Measurements from ENCODE around the gene CPNE7.

Gene CPNE7

DNA sequence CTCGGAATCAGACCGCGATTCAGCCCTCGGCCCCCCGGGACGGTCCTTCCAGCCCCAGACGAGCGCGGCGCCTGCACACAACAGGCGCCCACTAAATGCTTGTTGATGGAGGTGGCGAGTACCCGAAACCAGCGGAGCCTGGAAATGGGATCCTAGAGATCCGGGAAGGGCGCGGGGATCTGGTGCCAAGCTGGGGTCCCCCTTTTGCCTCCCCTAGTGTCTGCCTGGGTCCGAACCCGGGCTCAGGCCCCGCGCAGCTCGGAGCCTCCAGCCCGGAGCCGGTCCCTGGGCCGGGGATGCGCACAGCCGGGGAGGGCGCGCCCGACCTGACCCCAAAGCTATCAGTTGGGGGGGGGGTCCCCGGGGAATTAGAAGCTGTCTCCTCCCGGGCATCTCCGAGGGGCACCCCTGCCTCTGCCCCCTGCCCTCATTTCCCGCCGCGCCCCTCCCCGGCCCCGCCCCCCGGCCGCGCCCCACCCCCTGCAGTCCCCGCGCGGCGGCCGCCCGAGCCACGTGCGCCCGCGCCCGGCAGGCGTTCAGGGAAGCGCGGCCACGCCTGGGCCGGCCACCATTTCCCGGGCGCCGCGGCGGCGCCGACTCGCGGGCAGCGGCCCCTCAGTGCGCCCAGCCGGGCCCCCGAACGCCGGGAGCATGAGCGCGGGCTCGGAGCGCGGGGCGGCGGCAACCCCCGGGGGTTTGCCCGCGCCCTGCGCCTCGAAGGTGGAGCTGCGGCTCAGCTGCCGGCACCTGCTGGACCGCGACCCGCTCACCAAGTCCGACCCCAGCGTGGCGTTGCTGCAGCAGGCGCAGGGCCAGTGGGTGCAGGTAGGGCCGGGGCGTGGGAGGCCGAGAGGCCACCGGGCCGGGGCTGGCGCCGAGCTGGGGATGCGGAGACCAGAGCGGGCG is at the start of gene CPNE7:
TSS of gene CPNE7 (plus strand) at position 512 of the 906 bp plus-strand sequence. CDS start at position 652, 140 bp downstream.
- no peak for DNase-seq (ENCODE audit: low read depth)

DNA sequence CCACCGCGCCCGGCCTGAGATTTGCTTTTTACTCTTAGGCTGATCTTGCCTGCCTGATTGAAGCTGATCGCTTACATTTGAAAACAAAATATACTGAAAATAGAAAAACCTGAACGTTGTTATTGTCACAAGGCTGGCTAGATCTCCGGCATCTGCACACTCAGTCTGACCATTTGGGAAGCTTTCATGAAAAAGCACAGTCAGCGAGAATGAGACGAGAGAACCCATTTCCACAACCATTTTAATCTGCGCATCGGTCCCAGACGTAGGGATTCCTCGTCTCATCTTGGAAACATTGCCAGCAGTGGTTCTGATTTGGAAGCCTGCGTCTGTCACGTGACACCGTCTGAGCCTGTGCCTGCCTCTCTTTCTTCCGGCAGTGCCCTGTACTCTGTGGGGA is 46.5 kb upstream of the CPNE7 start:
- no peak for DNase-seq (ENCODE audit: low read depth)

DNA sequence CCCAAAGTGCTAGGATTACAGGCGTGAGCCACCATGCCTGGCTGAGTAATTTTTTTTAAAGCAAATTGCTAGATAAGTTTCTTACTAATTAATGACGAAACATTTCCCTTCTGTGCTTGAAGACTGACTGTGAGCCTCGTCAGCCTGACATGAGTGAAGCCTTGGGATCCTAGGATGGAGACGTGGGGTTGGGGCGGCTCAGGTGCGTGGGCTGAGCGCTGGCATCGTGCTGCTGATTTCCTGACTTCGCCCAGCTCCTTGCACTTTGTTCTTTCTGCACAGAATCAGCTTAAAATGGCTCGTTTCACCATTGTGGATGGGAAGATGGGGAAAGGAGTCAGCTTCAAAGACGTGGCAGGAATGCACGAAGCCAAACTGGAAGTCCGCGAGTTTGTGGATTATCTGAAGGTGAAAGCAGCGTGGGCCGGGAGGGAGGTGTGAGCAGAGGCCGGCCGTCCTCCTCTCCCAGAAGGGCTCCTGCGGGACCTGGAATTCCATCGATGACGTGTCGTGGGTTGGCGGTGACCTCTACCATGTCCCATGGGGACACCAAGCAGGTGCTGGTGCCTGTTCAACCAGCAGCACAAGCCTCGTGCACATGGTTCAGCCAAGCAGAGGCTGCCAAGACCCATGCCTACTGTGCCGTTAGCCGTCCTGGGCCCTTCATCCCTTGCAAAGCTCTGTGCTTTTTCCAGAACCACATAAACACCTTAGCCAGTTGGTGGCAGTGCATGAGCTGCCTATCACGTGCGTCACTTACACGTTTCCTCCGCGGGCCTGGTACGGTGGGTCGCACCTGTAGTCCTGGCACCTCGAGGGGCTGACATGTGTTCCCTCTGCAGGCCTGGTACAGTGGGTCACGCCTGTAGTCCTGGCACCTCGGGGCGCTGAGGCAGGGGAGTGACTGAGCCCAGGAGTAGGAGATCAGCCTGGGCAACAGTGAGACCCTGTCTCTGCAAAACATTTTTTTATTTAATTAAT is 44.9 kb upstream of the CPNE7 start:
- DNase-seq (ENCODE audit: low read depth), result no peak

GRCh38 chr16:89531821-89532526 is 43.6 kb upstream of the CPNE7 start:
- no peak for DNase-seq (ENCODE audit: low read depth)

GRCh38 chr16:89534252-89534756 is 41.3 kb upstream of the CPNE7 start:
- DNase-seq (ENCODE audit: low read depth), result no peak

DNA sequence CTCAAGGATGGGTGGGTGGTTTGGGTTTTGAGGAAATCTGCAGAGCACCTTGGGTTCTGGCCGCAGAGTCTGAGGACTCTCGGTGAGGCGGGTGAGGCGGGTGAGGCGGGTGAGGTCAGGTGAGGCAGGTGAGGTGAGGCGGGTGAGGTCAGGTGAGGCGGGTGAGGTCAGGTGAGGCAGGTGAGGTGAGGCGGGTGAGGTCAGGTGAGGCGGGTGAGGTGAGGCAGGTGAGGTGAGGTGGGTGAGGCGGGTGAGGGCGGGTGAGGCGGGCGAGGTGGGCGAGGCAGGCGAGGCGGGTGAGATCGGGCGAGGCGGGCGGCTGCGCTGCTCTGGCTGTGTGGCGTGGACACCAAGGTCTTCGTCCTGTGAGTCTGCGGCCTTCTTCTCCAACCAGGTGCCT is 39.2 kb upstream of the CPNE7 start:
- no peak for DNase-seq (ENCODE audit: low read depth)

DNA sequence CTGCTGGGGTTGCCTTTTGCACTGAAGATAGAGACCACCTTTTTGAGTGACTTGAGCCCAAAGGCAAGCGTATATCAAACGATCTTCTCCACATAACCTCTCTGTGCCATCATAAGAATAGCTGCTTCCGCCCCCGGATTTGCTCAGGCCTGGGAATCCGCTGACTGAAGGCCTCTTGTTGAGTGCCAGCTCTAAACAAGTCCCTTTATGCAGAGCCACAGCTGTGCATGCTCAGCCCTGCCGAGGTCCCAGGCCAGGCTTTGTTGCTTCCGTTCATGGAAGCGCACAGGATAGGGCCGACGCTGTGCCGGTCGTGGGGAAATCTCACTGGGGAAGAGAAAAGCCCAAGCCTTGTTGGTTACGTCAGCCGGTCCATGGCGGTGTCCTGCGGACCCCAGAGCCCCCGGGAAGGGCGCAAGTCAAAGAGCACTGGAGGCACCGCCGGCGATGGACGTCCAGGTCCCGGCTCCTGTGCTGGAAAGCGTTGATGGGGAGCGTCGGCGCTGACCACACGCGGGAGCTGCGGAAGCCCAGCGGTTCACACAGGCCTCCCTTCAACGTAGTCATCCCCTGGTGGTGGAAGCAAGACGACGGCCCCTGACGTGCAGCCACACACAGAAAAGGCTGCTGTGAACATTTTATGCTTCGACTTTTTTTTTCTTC is 38.5 kb upstream of the CPNE7 start:
- no peak for DNase-seq (ENCODE audit: low read depth)

DNA sequence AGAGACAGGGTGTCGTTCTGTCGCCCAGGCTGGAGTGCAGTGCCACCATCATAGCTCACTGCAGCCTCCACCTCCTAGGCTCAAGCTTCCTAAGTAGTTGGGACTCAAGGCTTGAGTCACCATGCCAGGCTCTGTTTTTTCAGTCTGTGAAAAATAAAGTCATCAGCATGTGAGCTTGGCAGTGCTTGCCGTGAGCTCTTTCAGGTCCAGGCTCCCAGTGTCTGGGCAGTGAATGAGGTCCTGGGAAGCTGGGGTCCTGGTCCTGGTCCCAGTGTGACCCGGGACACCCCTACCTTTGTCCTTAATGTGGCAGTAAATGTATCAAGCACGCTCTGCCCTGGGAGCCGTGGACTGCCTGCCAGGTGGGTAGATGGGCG is 38.0 kb upstream of the CPNE7 start:
- no peak for DNase-seq (ENCODE audit: low read depth)

DNA sequence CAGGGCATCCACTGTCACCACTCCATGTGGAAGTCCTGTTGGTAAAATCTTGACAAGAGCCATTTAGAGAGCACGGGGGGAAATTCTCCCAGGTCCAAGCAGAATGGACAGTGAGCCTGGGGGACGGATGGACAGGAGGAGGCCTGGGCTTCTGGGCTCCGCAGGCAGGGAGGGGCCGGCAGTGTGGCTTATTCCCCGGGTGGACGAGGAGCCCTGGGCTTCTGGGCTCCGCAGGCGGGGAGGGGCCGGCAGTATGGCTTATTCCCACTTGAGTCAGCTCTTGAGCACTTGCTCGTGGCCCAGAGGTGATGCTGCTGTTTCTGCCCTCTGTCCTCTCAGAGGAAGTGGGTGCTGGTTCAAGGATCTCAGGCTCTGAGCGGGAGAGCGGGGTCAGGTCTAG is 37.3 kb upstream of the CPNE7 start:
- no peak for DNase-seq (ENCODE audit: low read depth)

DNA sequence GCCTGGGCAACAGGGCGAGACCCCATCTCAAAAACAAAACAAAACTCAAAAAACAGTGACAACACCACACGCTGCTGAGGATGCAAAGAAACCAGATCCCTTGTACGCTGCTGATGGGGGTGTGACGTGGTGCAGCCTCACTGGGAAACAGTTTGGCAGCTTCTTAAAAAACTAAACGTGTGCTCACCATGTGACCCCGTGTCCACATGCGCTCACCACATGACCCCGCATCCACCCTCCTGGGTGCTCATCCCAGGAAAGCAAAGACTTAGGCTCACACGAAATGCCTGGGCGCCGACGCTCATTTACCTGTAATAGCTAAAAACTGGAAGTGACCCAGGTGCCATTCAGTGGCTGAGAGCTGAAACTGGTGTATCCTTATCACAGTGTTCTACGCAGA is 35.0 kb upstream of the CPNE7 start:
- no peak for DNase-seq (ENCODE audit: low read depth)

GRCh38 chr16:89541792-89542191 is 33.8 kb upstream of the CPNE7 start:
- no peak for DNase-seq (ENCODE audit: low read depth)

DNA sequence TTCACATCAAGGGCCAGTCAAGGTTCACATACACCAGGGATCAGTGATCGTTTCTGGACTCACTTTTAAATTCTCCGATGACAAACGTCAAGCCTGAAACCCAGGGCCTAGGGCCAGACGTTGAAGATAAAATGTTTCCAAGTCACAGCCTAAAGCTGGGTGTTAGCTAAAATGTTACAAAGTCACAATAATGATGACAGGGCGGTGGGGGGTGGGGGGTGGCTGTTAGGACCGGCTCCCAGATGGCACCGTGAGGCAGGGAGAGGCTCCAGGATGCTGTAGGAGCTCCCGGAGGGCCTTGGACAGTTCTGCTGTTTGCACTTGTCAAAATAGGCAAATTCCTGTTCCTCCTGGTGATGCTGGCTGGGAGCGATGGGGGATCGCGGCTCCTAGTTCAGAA is 31.4 kb upstream of the CPNE7 start:
- no peak for DNase-seq (ENCODE audit: low read depth)

DNA sequence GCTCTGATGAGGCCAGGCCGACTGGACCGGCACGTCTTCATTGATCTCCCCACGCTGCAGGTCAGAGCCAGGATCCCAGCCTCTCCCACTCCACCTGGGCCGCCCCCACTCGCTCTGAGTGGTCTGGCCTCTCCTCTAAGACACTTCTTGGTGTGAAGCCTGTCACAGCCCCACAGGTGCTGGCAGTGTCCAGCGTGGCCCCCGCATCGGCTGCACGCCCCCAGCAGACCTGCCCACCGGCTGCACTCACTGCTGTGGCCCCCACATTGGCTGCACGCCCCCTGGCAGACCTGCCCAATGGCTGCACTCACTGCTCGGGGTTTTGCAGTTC is 30.9 kb upstream of the CPNE7 start:
- no peak for DNase-seq (ENCODE audit: low read depth)

DNA sequence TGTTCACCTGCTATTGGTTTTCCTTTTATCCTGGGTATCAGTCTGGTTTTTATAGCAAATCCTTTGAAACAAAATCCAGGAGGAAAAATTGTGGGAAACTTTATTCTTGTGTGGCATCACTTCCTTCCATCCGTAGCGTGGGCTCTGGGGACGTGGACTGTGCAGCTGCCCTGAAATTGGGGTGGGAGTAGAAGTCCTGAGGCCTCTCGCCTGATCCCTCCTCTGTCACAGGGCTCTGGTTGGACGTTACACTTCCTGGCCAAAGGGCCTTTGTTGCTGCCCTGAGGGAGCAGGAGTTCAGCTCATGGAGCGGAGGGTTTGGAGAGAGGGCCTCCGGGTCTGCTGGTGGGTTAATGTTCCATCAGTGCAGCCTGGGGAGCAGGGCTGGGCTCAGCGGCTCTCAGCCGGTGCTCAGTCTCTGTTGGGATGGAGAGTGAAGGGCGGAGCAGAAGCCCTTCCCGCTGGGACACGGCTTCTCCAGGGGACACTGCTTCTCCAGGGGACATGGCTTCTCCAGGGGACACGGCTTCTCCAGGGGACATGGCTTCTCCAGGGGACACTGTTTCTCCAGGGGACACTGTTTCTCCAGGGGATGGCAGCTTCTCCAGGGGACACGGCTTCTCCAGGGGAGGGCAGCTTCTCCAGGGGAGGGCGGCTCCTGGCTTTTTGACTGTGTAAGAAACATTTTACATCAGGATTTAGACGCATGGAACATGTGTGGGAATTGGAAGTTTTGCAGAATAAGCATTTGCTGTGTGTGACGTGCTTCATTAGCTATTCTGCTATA is 30.3 kb upstream of the CPNE7 start:
- DNase-seq (ENCODE audit: low read depth), result no peak

GRCh38 chr16:89545831-89546574 is 29.6 kb upstream of the CPNE7 start:
- no peak for DNase-seq (ENCODE audit: low read depth)

DNA sequence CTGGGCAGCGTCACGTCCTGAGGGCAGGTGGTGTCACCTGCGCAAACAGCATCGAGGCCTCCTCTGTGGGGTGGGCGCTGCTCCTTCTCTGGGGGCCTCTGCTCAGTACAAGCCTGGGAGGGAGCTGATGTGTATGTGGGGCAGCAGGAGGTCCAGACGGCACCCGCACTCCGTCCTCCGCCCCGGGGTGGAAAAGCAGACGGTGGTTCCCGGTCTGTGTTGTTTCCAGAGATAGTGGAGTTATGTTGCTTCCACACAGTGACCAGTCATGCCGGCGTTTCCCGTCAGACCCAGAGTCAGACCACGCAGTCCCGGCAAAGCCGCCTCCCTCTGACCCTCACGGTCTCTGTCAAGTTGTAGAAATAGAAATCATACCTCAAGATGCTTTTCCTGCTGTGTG is 28.8 kb upstream of the CPNE7 start:
- no peak for DNase-seq (ENCODE audit: low read depth)

GRCh38 chr16:89547291-89547690 is 28.3 kb upstream of the CPNE7 start:
- no peak for DNase-seq (ENCODE audit: low read depth)

DNA sequence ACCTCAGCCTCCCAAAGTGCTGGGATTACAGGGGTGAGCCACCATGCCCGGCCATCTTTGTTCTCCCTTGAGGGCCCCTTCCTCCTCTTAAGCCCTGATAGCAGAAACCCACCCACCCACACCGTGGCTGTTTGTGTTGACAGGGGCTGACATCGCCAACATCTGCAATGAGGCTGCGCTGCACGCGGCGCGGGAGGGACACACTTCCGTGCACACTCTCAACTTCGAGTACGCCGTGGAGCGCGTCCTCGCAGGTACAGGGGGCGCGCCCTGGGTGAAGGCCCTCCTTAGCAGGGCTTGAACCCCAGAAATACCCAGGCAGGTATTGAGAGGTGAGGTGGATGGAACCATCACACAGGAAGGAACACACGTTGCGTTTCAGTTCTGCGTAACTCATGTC is 27.7 kb upstream of the CPNE7 start:
- DNase-seq (ENCODE audit: low read depth), result no peak

- DNase-seq (ENCODE audit: low read depth), result no peak
These were observed 27.1 kb upstream of the CPNE7 start for GRCh38 chr16:89548344-89549006.
